ENCODE data around the gene PWP1. TPM values are rescaled to one million over a fixed set of nuclear protein-coding genes. Genes with fewer than 3 reads are reported as not detected.

The PWP1 gene
- total and polyA plus RNA-seq, 9 of the 15 experiments (the other 6 are each of a cell fraction or from before 2014, with no cell fraction given) = 61.6 to 401 (median 111) TPM

- TF ChIP-seq ZNF609 (CRISPR knock-in tag; IDR thresholded peaks at IDR 0.05; ENCODE audit: borderline replicate concordance) (no peak), MXI1 (IDR thresholded peaks at IDR 0.05; ENCODE audit: low read depth, low read length) (no peak), RBM17 (IDR thresholded peaks at IDR 0.05; ENCODE audit: borderline replicate concordance, low read depth, low read length) (no peak), SREBF1 (IDR thresholded peaks at IDR 0.05; ENCODE audit: borderline replicate concordance, low read depth, low read length) (no peak), E2F5 (CRISPR knock-in tag; IDR thresholded peaks at IDR 0.05) (no peak)
These were observed 624 bp upstream of the PWP1 start (continued) for GRCh38 chr12:107684990-107685359.
